Trophoblast cell (in vitro differentiated cells and primary cell): Measurements from ENCODE around the gene FAM53A.

Experiments
- DNase-seq, 2 donors: peaks; one replicate each; pipeline ENCODE4 v3.0.0-alpha.2; 2016
- H2AFZ ChIP-seq: 2 replicates; pipeline ENCODE4 v1.6.1; 2013; ENCODE audit warnings: low read length, moderate library complexity, mild to moderate bottlenecking; ENCODE audit not compliant: insufficient read depth, poor library complexity
- H2AK5ac ChIP-seq: 2 replicates; pipeline ENCODE4 v1.6.1; 2013; ENCODE audit warnings: mild to moderate bottlenecking, low read length
- H2BK120ac ChIP-seq: 2 replicates; pipeline ENCODE4 v1.6.1; 2013; ENCODE audit warnings: low read length, mild to moderate bottlenecking, moderate library complexity; ENCODE audit not compliant: insufficient read depth, poor library complexity
- H2BK12ac ChIP-seq: 2 replicates; pipeline ENCODE4 v1.6.1; 2013; ENCODE audit warnings: mild to moderate bottlenecking, low read length, moderate library complexity
- H2BK5ac ChIP-seq: 2 replicates; pipeline ENCODE4 v1.6.1; 2013; ENCODE audit warnings: low read length, low read depth, moderate library complexity, mild to moderate bottlenecking; ENCODE audit not compliant: poor library complexity
- H3K14ac ChIP-seq: 2 replicates; pipeline ENCODE4 v1.6.1; 2013; ENCODE audit warnings: mild to moderate bottlenecking, low read length
- H3K18ac ChIP-seq: 2 replicates; pipeline ENCODE4 v1.6.1; 2013; ENCODE audit warnings: mild to moderate bottlenecking, low read length
- H3K23ac ChIP-seq: 2 replicates; pipeline ENCODE4 v1.6.1; 2013; ENCODE audit warnings: low read length
- H3K27ac ChIP-seq: 2 replicates; pipeline ENCODE4 v1.5.1; 2013; ENCODE audit warnings: low read depth, mild to moderate bottlenecking, inconsistent platforms, low read length, moderate library complexity
- H3K27me3 ChIP-seq: 2 replicates; pipeline ENCODE4 v1.6.1; 2013; ENCODE audit warnings: inconsistent platforms, mild to moderate bottlenecking, low read length, moderate library complexity; ENCODE audit not compliant: insufficient read depth
- H3K36me3 ChIP-seq, 2 experiments: 1 replicate in 1 of 2; 2 replicates in 1 of 2; pipeline ENCODE4 v1.6.1; 2013; ENCODE audit warnings: low read length in 2 of 2, mild to moderate bottlenecking in 2 of 2, moderate library complexity in 1 of 2; ENCODE audit not compliant: insufficient read depth in 2 of 2, control insufficient read depth in 1 of 2
- H3K4ac ChIP-seq: 2 replicates; pipeline ENCODE4 v1.6.1; 2013; ENCODE audit warnings: low read depth, mild to moderate bottlenecking, low read length, moderate library complexity
- H3K4me1 ChIP-seq, 2 experiments: 1 replicate in 1 of 2; 2 replicates in 1 of 2; pipeline ENCODE4 v1.6.1; 2013; ENCODE audit warnings: low read length in 2 of 2, mild to moderate bottlenecking in 2 of 2, moderate library complexity in 1 of 2; ENCODE audit not compliant: insufficient read depth in 2 of 2, control insufficient read depth in 1 of 2
- H3K4me2 ChIP-seq: 2 replicates; pipeline ENCODE4 v1.6.1; 2013; ENCODE audit warnings: inconsistent platforms, mild to moderate bottlenecking, low read length, moderate library complexity
- H3K4me3 ChIP-seq: 2 replicates; pipeline ENCODE4 v1.5.1; 2013; ENCODE audit warnings: mild to moderate bottlenecking, low read depth, low read length, inconsistent platforms
- H3K79me1 ChIP-seq: one replicate; pipeline ENCODE4 v1.6.1; 2013; ENCODE audit warnings: low read length
- H3K79me2 ChIP-seq: 2 replicates; pipeline ENCODE4 v1.6.1; 2013; ENCODE audit warnings: low read length, mild to moderate bottlenecking; ENCODE audit not compliant: control insufficient read depth, insufficient read depth, poor library complexity
- H3K9ac ChIP-seq: 2 replicates; pipeline ENCODE4 v1.6.1; 2013; ENCODE audit warnings: mild to moderate bottlenecking, low read length
- H3K9me3 ChIP-seq: 2 replicates; pipeline ENCODE4 v1.6.1; 2013; ENCODE audit warnings: low read depth, mild to moderate bottlenecking, control low read depth, inconsistent platforms, low read length; ENCODE audit not compliant: insufficient read depth
- H4K12ac ChIP-seq: 2 replicates; pipeline ENCODE4 v1.6.1; 2013; ENCODE audit warnings: low read depth, mild to moderate bottlenecking, low read length, moderate library complexity
- H4K8ac ChIP-seq: 2 replicates; pipeline ENCODE4 v1.6.1; 2013; ENCODE audit warnings: low read depth, mild to moderate bottlenecking, low read length, moderate library complexity
- H4K91ac ChIP-seq: one replicate; pipeline ENCODE4 v1.6.1; 2013; ENCODE audit warnings: low read depth, mild to moderate bottlenecking, low read length, moderate library complexity
- WGBS: extraction: QIAGEN DNeasy Blood & Tissue Kit; methylation state at CpG from one replicate; pipeline ENCODE4 v1.1.7; 2013; ENCODE audit warnings: missing lambda C conversion rate; ENCODE audit not compliant: insufficient read length, insufficient coverage; ENCODE audit errors: extremely low coverage; 5-methylcytosine and 5-hydroxymethylcytosine counted together

Gene FAM53A

DNA sequence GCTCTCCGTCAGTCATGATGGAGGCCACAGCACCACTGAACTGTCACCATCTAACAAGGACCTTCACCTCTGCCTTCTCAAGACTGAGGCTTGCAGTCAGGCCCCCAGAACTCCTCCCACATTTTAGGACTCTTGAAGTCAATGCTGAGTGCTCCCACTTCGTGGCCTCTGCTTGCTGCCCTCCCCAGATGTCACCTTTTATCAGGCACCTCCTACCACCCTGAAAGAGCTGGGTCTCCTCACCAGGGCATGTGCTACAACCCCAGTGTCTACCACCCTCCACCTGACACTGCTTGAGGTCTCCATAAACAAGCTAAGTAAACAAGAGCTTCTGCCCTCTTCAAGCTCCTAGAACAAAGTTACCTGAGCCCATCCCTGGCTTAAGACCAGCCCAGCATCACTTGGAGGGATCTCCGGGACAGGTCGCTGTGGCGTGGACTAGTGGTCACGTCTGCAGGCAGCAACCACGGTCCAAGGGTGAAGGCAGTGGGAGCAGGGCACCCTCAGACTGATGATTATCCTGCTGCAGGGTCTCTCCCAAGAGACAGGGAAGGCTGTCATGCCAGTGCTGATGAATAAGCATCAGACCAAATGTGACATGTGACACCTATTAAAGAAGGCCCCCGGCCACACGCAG is 7.7 kb upstream of the FAM53A start:
- Histone ChIP-seq H3K9me3 (no peaks in the 10 kb centered on the region), H3K27ac (no peak overlapping the region), H3K4me2 (no peak overlapping the region), H2BK5ac (no peak overlapping the region), H3K36me3 (peaks cover 38 to 56% of the 10 kb centered on the region in 2 experiments), H3K4ac (no peak overlapping the region), H3K9ac (no peak overlapping the region), H2AK5ac (no peak overlapping the region), H3K79me1 (no peaks in the 10 kb centered on the region), H3K18ac (no peak overlapping the region), H2BK12ac (no peak overlapping the region), H3K4me3 (no peak overlapping the region), H2AFZ (no peak overlapping the region), H3K4me1 (no peaks in the 10 kb centered on the region), H3K14ac (no peak overlapping the region), H3K27me3 (no peaks in the 10 kb centered on the region), H3K23ac (no peak overlapping the region), H4K12ac (no peak overlapping the region), H4K8ac (no peak overlapping the region), H2BK120ac (no peak overlapping the region), H3K79me2 (no peaks in the 10 kb centered on the region), H4K91ac (no peak overlapping the region)
- no CpG with 5 or more reads among the region's 9 CpGs for WGBS
- DNase-seq = no peak

DNA sequence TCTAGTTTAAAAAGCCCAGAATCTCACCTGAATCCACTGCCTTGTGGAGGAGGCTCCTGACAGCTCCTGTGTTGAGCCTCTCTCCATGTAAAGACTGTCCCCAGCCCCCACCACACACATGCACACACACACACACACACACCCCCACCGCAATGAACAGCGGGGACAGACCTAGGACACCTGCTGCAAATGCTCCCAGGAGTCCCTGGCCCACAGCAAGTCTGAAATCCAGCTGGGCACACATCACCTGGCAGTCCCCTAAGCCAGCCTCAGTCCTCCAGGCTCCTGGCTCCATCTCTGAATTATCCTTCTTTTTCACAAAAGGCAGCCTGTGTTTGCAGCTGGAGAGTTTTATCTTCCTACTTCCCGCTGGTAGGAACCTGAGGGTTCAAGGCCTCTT is 6.6 kb upstream of the FAM53A start:
- H2AFZ ChIP-seq = no peak overlapping the region
- no peaks in the 10 kb centered on the region for H3K79me1 ChIP-seq
- no peak overlapping the region for H3K9ac ChIP-seq
- H3K4me1 ChIP-seq = no peaks in the 10 kb centered on the region
- H3K27ac ChIP-seq = no peak overlapping the region
- no peaks in the 10 kb centered on the region for H3K9me3 ChIP-seq
- H4K12ac ChIP-seq = no peak overlapping the region
- H3K4me2 ChIP-seq = no peak overlapping the region
- no peak overlapping the region for H3K18ac ChIP-seq
- no CpG with 5 or more reads among the region's 3 CpGs for WGBS
- H2BK5ac ChIP-seq = no peak overlapping the region
- H3K27me3 ChIP-seq = no peaks in the 10 kb centered on the region
- DNase-seq = no peak
- peaks cover 32 to 48% of the 10 kb centered on the region in 2 experiments for H3K36me3 ChIP-seq
- no peak overlapping the region for H3K14ac ChIP-seq
- no peak overlapping the region for H4K8ac ChIP-seq
- no peak overlapping the region for H3K23ac ChIP-seq
- H3K4me3 ChIP-seq = no peak overlapping the region
- H2AK5ac ChIP-seq = no peak overlapping the region
- H3K79me2 ChIP-seq = no peaks in the 10 kb centered on the region
- no peak overlapping the region for H2BK12ac ChIP-seq
- H4K91ac ChIP-seq = no peak overlapping the region
- no peak overlapping the region for H3K4ac ChIP-seq
- no peak overlapping the region for H2BK120ac ChIP-seq

DNA sequence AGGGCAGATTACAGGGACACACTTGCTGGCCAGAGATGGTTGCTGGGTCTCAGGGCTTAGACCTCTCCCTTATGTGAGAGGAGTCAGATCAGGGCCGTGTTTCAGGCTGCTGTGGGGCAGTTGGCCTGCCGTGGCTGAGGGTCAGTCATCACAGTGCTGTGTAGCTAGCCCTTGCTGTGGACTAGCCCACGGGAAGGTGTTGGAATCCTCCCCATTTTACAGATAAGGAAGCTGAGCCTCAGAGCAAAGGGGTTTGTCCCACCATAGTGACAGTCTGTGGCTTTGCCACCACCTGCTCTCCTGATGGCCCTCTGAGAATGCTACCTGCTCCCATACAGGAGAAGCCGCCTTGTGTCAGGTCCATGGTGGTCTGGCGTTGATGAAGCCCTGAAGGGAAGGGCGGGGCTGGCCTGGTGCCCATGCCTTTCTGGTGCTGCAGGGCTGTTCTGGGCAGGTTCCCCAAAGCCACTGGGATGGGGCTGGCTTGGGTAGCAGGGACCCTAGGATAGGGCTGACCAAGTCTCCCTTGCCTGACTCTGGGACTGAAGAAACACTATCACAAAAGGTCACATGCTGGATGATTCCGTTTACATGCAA is 2.4 kb upstream of the FAM53A start:
- Histone ChIP-seq H3K4me1 (peaks cover 11% of the 10 kb centered on the region in 2 experiments), H2BK12ac (no peak overlapping the region), H2AFZ (no peak overlapping the region), H3K9ac (no peak overlapping the region), H2AK5ac (no peak overlapping the region), H2BK5ac (no peak overlapping the region), H3K18ac (no peak overlapping the region), H3K36me3 (peaks cover 9 to 14% of the 10 kb centered on the region in 2 experiments), H3K4me2 (no peak overlapping the region), H3K27me3 (peaks cover 6% of the 10 kb centered on the region), H3K23ac (no peak overlapping the region), H4K91ac (no peak overlapping the region), H3K79me1 (peaks cover 7% of the 10 kb centered on the region), H3K4ac (no peak overlapping the region), H4K8ac (no peak overlapping the region), H4K12ac (no peak overlapping the region), H2BK120ac (no peak overlapping the region), H3K4me3 (no peak overlapping the region), H3K79me2 (no peaks in the 10 kb centered on the region), H3K14ac (no peak overlapping the region), H3K9me3 (no peaks in the 10 kb centered on the region), H3K27ac (no peak overlapping the region)
- DNase-seq = no peak
- WGBS = no CpG with 5 or more reads among the region's 7 CpGs

DNA sequence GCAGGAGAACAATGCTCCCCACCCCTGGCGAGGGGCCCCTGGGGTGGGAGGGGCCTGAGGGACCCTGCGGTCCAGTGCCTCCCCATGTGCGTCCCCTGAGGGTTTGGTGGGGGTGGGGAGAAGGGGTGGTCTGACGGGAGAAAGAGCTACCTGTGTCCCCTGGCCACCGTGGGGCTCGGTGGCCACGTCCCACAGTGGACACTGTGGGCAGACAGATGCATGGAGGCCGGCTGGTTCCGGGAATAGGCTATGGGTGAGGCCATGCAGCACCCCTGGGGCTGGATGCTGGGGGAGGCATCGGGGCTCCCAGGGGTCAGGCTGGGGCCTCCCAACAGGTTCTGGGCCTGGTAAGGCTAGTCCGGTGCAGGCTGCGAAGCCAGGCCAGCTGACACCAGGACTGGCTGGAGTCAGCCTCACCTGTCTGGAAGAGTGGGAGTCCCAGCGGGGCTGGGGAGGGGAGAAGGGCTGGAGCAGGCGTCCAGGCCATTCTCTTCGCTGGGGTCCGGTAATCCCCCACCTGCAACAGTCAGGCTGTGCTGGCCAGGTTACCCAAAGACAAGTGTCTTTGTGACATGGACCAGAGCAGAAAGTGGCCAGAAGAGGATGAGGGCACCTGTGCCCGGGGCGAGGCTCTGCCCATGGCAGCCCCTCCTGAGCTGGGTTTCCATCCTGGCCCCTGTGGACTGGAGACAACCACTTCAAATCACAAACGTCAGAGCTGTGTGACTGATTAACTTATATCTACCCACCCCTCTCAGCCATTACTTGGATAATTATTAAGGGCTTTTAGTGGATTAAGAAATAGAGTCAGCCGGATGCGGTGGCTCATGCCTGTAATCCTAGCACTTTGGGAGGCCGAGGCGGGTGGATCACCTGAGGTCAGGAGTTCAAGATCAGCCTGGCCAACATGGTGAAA is 1.4 kb upstream of the FAM53A start:
- H3K9me3 ChIP-seq = no peaks in the 10 kb centered on the region
- H3K23ac ChIP-seq = no peak overlapping the region
- no peak overlapping the region for H4K91ac ChIP-seq
- H3K79me2 ChIP-seq = no peaks in the 10 kb centered on the region
- H3K4me3 ChIP-seq = no peak overlapping the region
- H2BK12ac ChIP-seq = no peak overlapping the region
- H3K36me3 ChIP-seq = peaks cover 0 to 4% of the 10 kb centered on the region in 2 experiments
- DNase-seq = no peak
- H3K9ac ChIP-seq = no peak overlapping the region
- peaks cover 11% of the 10 kb centered on the region in 2 experiments for H3K4me1 ChIP-seq
- H2AK5ac ChIP-seq = no peak overlapping the region
- no peak overlapping the region for H3K4ac ChIP-seq
- H3K79me1 ChIP-seq = peaks cover 7% of the 10 kb centered on the region
- no peak overlapping the region for H3K27ac ChIP-seq
- H4K8ac ChIP-seq = no peak overlapping the region
- no peak overlapping the region for H3K14ac ChIP-seq
- no peak overlapping the region for H2BK120ac ChIP-seq
- H3K18ac ChIP-seq = no peak overlapping the region
- H2AFZ ChIP-seq = no peak overlapping the region
- H3K27me3 ChIP-seq = peaks cover 6% of the 10 kb centered on the region
- WGBS = no CpG with 5 or more reads among the region's 23 CpGs
- H2BK5ac ChIP-seq = no peak overlapping the region
- no peak overlapping the region for H4K12ac ChIP-seq
- H3K4me2 ChIP-seq = no peak overlapping the region
